K562 (cell line): ENCODE results near the gene ITGA3. TPM values are rescaled to one million over a fixed set of nuclear protein-coding genes. Genes with fewer than 3 reads are reported as not detected.

Source experiments
- ATAC-seq: fragments of 200-7000 bp; cut with Tn5 transposase; 3 replicates; pipeline ENCODE4 v1.9.1; 2020; ENCODE audit warnings: moderate library complexity
- BruUV-seq: library from RNA; stranded (reverse); fragments of 400-500 nt; replicated peaks from 2 replicates; lab custom pipeline; 2021; lab: Mats Ljungman, UMichigan
- CTCF ChIA-PET: fragments of 300-600 bp; formaldehyde crosslinking; extraction: SDS; loops from one replicate; lab custom pipeline; 2021; ENCODE audit warnings: low intra/inter-chr PET ratio; lab: Yijun Ruan, JAX
- POLR2A ChIA-PET: fragments of 300-600, 350-650 bp; sonication (Branson Sonifier 250); formaldehyde crosslinking; extraction: SDS; loops from one replicate; lab custom pipeline; 2021; ENCODE audit warnings: antibody characterized with exemption, inconsistent platforms; lab: Yijun Ruan, JAX
- DNase-seq, 4 experiments: peaks; one replicate each; pipeline versions ENCODE4 v3.0.0 to v3.0.0-alpha.2; 2011 to 2018; ENCODE audit warnings: low spot score in 3 of 4, mixed read lengths in 3 of 4; ENCODE audit errors: extremely low read depth in 1 of 4
- FAIRE-seq: peaks from 2 replicates; lab custom pipeline; 2011; peaks lifted over from hg19 to GRCh38; lab: Jason Lieb, UNC
- H2AFZ ChIP-seq: 2 replicates; pipeline ENCODE4 v1.6.0; 2011; ENCODE audit warnings: low read depth, low read length, control low read depth, inconsistent platforms
- H3K27ac ChIP-seq: fragments of 200-600 bp; 3 replicates; pipeline ENCODE4 v1.8.0; 2011; ENCODE audit warnings: low read depth, mild to moderate bottlenecking, control low read depth, inconsistent platforms, low read length, moderate library complexity, mixed read lengths; ENCODE audit errors: extremely low read depth
- H3K27me3 ChIP-seq, 2 experiments: fragments of 300-600 bp in 1 of 2; 2 replicates in 1 of 2; 3 replicates in 1 of 2; pipeline versions ENCODE4 v1.6.0 to v1.8.0; 2011; ENCODE audit warnings: inconsistent platforms in 2 of 2, low read length in 2 of 2, mild to moderate bottlenecking in 1 of 2, mixed read lengths in 1 of 2, moderate library complexity in 1 of 2; ENCODE audit not compliant: control insufficient read depth in 2 of 2, insufficient read depth in 2 of 2
- H3K36me3 ChIP-seq: fragments of 300-600 bp; 3 replicates; pipeline ENCODE4 v1.8.0; 2011; ENCODE audit warnings: mild to moderate bottlenecking, low read length, inconsistent platforms; ENCODE audit not compliant: control insufficient read depth, insufficient read depth
- H3K4me1 ChIP-seq, 2 experiments: fragments of 200-600 bp in 1 of 2; replicated peaks in 1 of 2; 2 replicates in 1 of 2; 3 replicates in 1 of 2; pipeline versions ENCODE4 v1.5.1 to v1.8.0; 2011; ENCODE audit warnings: inconsistent platforms in 2 of 2, low read length in 2 of 2, mild to moderate bottlenecking in 1 of 2, mixed read lengths in 1 of 2, moderate library complexity in 1 of 2; ENCODE audit not compliant: control insufficient read depth in 2 of 2, insufficient read depth in 2 of 2
- H3K4me2 ChIP-seq: 2 replicates; pipeline ENCODE4 v1.6.1; 2011; ENCODE audit warnings: low read length, control low read depth, inconsistent platforms, mixed read lengths; ENCODE audit not compliant: insufficient read depth
- H3K4me3 ChIP-seq: fragments of 200-600 bp; sonication (generic), shearing (Covaris generic); 2 replicates; pipeline ENCODE4 v1.5.1; 2016; ENCODE audit warnings: control low read depth, inconsistent platforms
- H3K79me2 ChIP-seq: fragments of 200-600 bp; 3 replicates; pipeline ENCODE4 v1.8.0; 2011; ENCODE audit warnings: low read length, inconsistent platforms; ENCODE audit not compliant: control insufficient read depth, insufficient read depth
- H3K9ac ChIP-seq, 2 experiments: 2 replicates each; pipeline versions ENCODE4 v1.6.0 to v1.6.1; 2011; ENCODE audit warnings: low read depth in 2 of 2, low read length in 2 of 2, control low read depth in 1 of 2, inconsistent platforms in 1 of 2, mild to moderate bottlenecking in 1 of 2, mixed read lengths in 1 of 2; ENCODE audit not compliant: insufficient read depth in 1 of 2
- H3K9me1 ChIP-seq: one replicate; pipeline ENCODE4 v1.6.0; 2011; ENCODE audit warnings: inconsistent platforms, mild to moderate bottlenecking, low read length, moderate library complexity; ENCODE audit not compliant: control insufficient read depth, insufficient read depth
- H3K9me3 ChIP-seq: replicated peaks from 2 replicates; pipeline ENCODE4 v1.5.1; 2011; ENCODE audit warnings: low read depth, low read length, inconsistent platforms; ENCODE audit not compliant: control insufficient read depth, insufficient read depth
- H4K20me1 ChIP-seq: replicated peaks from 2 replicates; pipeline ENCODE4 v1.6.1; 2011; ENCODE audit warnings: low read length, inconsistent platforms, mixed read lengths; ENCODE audit not compliant: control insufficient read depth, insufficient read depth
- ATF4 ChIP-seq: fragments of 450-650 bp; formaldehyde crosslinking; IDR thresholded peaks from 2 replicates; pipeline ENCODE4 v1.4.0; 2022; ENCODE audit warnings: mild to moderate bottlenecking, moderate library complexity
- CHD1 ChIP-seq: fragments of 200-600 bp; sonication (generic); IDR thresholded peaks from one replicate; pipeline ENCODE4 v1.6.1; 2012; ENCODE audit warnings: mild to moderate bottlenecking, moderate library complexity, low read length, inconsistent platforms
- CREB1 ChIP-seq, 2 experiments: sonication (generic) in 1 of 2; formaldehyde crosslinking in 1 of 2; IDR thresholded peaks; 2 replicates each; pipeline versions ENCODE4 v1.6.1 to v1.8.0; 2012 to 2022; ENCODE audit warnings: inconsistent platforms in 1 of 2, mild to moderate bottlenecking in 1 of 2, missing genetic modification reagents in 1 of 2, moderate library complexity in 1 of 2
- EGR1 ChIP-seq: fragments of 450-650 bp; conservative IDR thresholded peaks from 2 replicates; pipeline ENCODE4 v1.6.1; 2017; ENCODE audit warnings: mild to moderate bottlenecking
- FOSL1 ChIP-seq: fragments of 200-800 bp; sonication (Bioruptor generic); conservative IDR thresholded peaks from 2 replicates; pipeline ENCODE4 v1.6.1; 2016; ENCODE audit warnings: missing genetic modification characterization, missing compliant biosample characterization
- MEIS2 ChIP-seq: fragments of 450-650 bp; IDR thresholded peaks from 2 replicates; pipeline ENCODE4 v1.6.1; 2014; ENCODE audit warnings: mild to moderate bottlenecking; ENCODE audit not compliant: partially characterized antibody
- NFIC ChIP-seq: fragments of 450-650 bp; IDR thresholded peaks from 2 replicates; pipeline ENCODE4 v1.6.1; 2017; ENCODE audit warnings: mild to moderate bottlenecking, inconsistent platforms
- RBFOX2 ChIP-seq: fragments of 200-400 bp; formaldehyde crosslinking; IDR thresholded peaks from 2 replicates; pipeline ENCODE4 v1.6.1; 2017; ENCODE audit warnings: low read depth, mild to moderate bottlenecking, low read length, moderate library complexity
- RBM39 ChIP-seq: fragments of 200-400 bp; formaldehyde crosslinking; optimal IDR thresholded peaks from 2 replicates; pipeline ENCODE3; 2018; ENCODE audit warnings: low read depth, low read length
- SMAD1 ChIP-seq: fragments of 150-350 bp; IDR thresholded peaks from 2 replicates; pipeline ENCODE4 v1.6.1; 2014; ENCODE audit warnings: low read length, low read depth; ENCODE audit not compliant: partially characterized antibody
- ZBTB49 ChIP-seq: sonication (generic); formaldehyde crosslinking; IDR thresholded peaks from 2 replicates; pipeline ENCODE4 v1.8.0; 2022; ENCODE audit warnings: missing genetic modification reagents, mild to moderate bottlenecking, borderline replicate concordance
- ZKSCAN3 ChIP-seq: fragments of 250-450 bp; sonication (Bioruptor Pico); IDR thresholded peaks from 2 replicates; pipeline ENCODE4 v1.4.0; 2020
- ZNF23 ChIP-seq: fragments of 250-450 bp; sonication (Bioruptor Pico); IDR thresholded peaks from 2 replicates; pipeline ENCODE4 v1.4.0; 2020; ENCODE audit warnings: mild to moderate bottlenecking
- ZNF263 ChIP-seq: sonication (generic); formaldehyde crosslinking; IDR thresholded peaks from 2 replicates; pipeline ENCODE4 v1.8.0; 2022; ENCODE audit warnings: mild to moderate bottlenecking, missing genetic modification reagents, borderline replicate concordance
- ZNF436 ChIP-seq: fragments of 250-450, 450-650 bp; sonication (Bioruptor Pico); formaldehyde crosslinking; IDR thresholded peaks from 2 replicates; pipeline ENCODE4 v1.7.0; 2020; ENCODE audit warnings: mild to moderate bottlenecking
- WGBS: fragments of 100-300 bp; shearing (Covaris generic); methylation state at CpG from one replicate; pipeline ENCODE4 v1.1.6; 2016; ENCODE audit warnings: low coverage, mixed read lengths; ENCODE audit not compliant: insufficient coverage; ENCODE audit errors: missing lambda C conversion rate; 5-methylcytosine and 5-hydroxymethylcytosine counted together
- in situ Hi-C: fragments of 300-500 bp; cut with MboI; formaldehyde crosslinking; loops from 4 replicates; pipeline ENCODE4 v1.15.0; 2018; ENCODE audit warnings: inconsistent platforms, mixed read lengths
- intact Hi-C: fragments of 100-400 bp; cut with micrococcal nuclease; formaldehyde crosslinking; loops from 2 replicates; pipeline ENCODE4 v1.14.2; 2022
- polyA plus RNA-seq, 8 experiments: library from polyadenylated mRNA; depleted of rRNA in 4 of 8; stranded (reverse) in 5 of 8; unstranded in 3 of 8; fragments of >200 nt; fragmentation: Nextera tagmentation in 2 of 8; fragmentation: Illumina TruSeq in 1 of 8; extraction: Ambion mirVana in 2 of 8; extraction: Trizol in 1 of 8; gene quantifications; 2 replicates each; pipeline versions ENCODE4 v1.2.1 to v1.2.3, GENCODE V29; 2011 to 2014; ENCODE audit warnings: inconsistent platforms in 1 of 8, missing spikeins in 1 of 8
- total RNA-seq, 7 experiments: library from RNA; depleted of rRNA in 6 of 7; stranded (reverse); fragments of >200 nt in 6 of 7; fragmentation: Illumina TruSeq in 2 of 7; extraction: Trizol in 2 of 7; gene quantifications; 2 replicates each; pipeline versions ENCODE4 v1.2.1 to v1.2.3, GENCODE V29; 2011 to 2021; ENCODE audit warnings: low replicate concordance in 1 of 7

The ITGA3 gene
- total and polyA plus RNA-seq, 9 of the 15 experiments (the other 6 are each of a cell fraction or from before 2014, with no cell fraction given): 0.03 to 0.75 (median 0.14) TPM; not detected in 2

GRCh38 chr17:50052822-50053653, 2.9 kb upstream of the ITGA3 start:
- peaks cover 16 to 35% of the 10 kb centered on the region in 2 experiments; a peak in 4 of 5 replicates for H3K27me3 ChIP-seq
- no peaks in the 10 kb centered on the region for H3K36me3 ChIP-seq
- no peaks in the 10 kb centered on the region for H3K9me3 ChIP-seq
- no peaks in the 10 kb centered on the region for H3K79me2 ChIP-seq
- in situ Hi-C loops (no loop called here), intact Hi-C loops (no loop called here)
- no peaks in the 10 kb centered on the region for H3K9me1 ChIP-seq
- H3K4me3 ChIP-seq: no peak overlapping the region
- ATAC-seq (no peak), FAIRE-seq (no peak), DNase-seq (peak in 3 of 4 experiments; percentile 24 to 31 (median 31))
- 8% methylated on average over 7 of the region's 7 CpGs for WGBS
- no peak overlapping the region for H3K4me2 ChIP-seq
- no peak overlapping the region for H2AFZ ChIP-seq
- peaks cover 18 to 19% of the 10 kb centered on the region in 2 experiments for H3K4me1 ChIP-seq
- no peak overlapping the region; a peak in 1 of 4 replicates for H3K9ac ChIP-seq
- no peaks in the 10 kb centered on the region for H4K20me1 ChIP-seq
- ChIA-PET POLR2A (interaction anchor here (1.0 to 1.9 kb wide), 2 partner anchors 8 to 16 kb away, joined by 3 to 4 read pairs; no protein-coding TSS in a partner anchor), CTCF (interaction anchor here (0.7 kb wide), 1 partner anchor 26 kb away, joined by 3 read pairs; no protein-coding TSS in a partner anchor)
- no peak overlapping the region for H3K27ac ChIP-seq
- BruUV-seq: no TSS peak
- TF ChIP-seq ZNF263 (CRISPR knock-in tag): peak; percentile 19; the same call in 1 of the 2 replicates
- peak; percentile 13 for TF ChIP-seq MEIS2
- peak; percentile 37 for TF ChIP-seq SMAD1
- TF ChIP-seq FOSL1 (tag): 0 out of 2 replicates have a peak, but pooled peaks have one; percentile 22
- no peak for TF ChIP-seq ZKSCAN3
- no peak for TF ChIP-seq CREB1 (IDR thresholded peaks at IDR 0.05)
- TF ChIP-seq CREB1 (CRISPR knock-in tag; IDR thresholded peaks at IDR 0.05): 0 out of 2 replicates have a peak, but pooled peaks have one; percentile 40
- TF ChIP-seq ATF4 (CRISPR knock-in tag): no peak
- TF ChIP-seq ZNF436 (CRISPR knock-in tag): no peak
- TF ChIP-seq EGR1: 0 out of 2 replicates have a peak, but pooled peaks have one; percentile 17
- TF ChIP-seq CHD1: no peak
- no peak for TF ChIP-seq ZNF23 (CRISPR knock-in tag)
- TF ChIP-seq RBFOX2: no peak
- no peak for TF ChIP-seq ZBTB49 (CRISPR knock-in tag)
- peak; percentile 95 for TF ChIP-seq NFIC
- no peak for TF ChIP-seq RBM39
